Measurements from ENCODE around the gene ZNF587.
"Not testable (repeated sequence)": the region's sequence is repeated elsewhere in the genome, so short reads cannot be mapped to it uniquely, and the experiment has no call there.

- TF ChIP-seq POLR2A, CTCF (IDR thresholded peaks at IDR 0.05): not testable (repeated sequence)
These were observed 41.0 kb downstream of the ZNF587 start for GRCh38 chr19:57890706-57891105.
